SU-DHL-6 (cell line): ENCODE data around the gene IRAK1.

Experiments
- EZH2phosphoT487 ChIP-seq: fragments of 200-600 bp; sonication (generic), shearing (Covaris generic); conservative IDR thresholded peaks from 2 replicates; pipeline ENCODE4 v1.6.1; 2018; ENCODE audit warnings: mild to moderate bottlenecking, antibody characterized with exemption, low read length, moderate library complexity, mixed read lengths
- TF ChIP-seq, protein P1 (sequence below): fragments of 200-600 bp; sonication (generic); IDR thresholded peaks from one replicate; pipeline ENCODE4 v1.5.1; 2017; ENCODE audit warnings: antibody characterized with exemption, mild to moderate bottlenecking, low read length, moderate library complexity; ENCODE audit not compliant: insufficient read depth, poor library complexity, severe bottlenecking

DNA sequence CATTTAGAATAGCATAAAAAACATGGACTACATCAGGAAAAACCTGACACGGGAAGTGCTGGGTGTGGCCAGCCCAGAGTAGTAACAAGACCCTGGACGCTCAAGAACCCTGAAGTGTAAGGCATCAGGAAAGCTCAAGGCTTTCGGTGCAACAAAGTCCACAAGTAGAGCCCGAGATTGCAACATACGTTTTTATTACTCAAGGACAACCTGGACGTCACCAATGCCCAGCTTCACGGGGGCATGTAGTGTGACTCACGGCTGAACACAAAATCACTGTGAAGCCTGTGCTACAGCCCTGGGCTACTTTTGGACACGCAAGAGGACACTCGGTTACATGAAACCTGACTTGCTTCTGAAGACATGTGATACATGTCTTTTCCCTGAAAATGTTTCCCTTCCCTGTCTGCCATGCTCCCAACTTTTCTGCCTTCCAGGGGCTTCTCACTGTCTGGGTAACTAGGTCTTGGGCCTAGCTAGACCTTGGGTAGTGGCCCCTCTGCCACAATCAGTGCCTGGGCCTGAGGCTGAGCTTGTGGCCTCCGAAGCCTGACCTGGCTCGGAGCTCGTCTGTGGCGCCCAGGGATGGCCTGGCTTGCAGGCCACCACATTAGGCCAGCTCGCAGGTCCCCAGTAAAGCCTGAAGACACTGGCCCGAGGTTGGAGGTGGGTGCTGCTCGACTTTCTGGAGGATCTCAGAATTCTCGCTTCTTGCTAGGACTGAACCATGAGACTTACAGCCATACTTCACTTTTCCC, 9.2 kb downstream of the IRAK1 start:
- TF ChIP-seq, protein P1, sequence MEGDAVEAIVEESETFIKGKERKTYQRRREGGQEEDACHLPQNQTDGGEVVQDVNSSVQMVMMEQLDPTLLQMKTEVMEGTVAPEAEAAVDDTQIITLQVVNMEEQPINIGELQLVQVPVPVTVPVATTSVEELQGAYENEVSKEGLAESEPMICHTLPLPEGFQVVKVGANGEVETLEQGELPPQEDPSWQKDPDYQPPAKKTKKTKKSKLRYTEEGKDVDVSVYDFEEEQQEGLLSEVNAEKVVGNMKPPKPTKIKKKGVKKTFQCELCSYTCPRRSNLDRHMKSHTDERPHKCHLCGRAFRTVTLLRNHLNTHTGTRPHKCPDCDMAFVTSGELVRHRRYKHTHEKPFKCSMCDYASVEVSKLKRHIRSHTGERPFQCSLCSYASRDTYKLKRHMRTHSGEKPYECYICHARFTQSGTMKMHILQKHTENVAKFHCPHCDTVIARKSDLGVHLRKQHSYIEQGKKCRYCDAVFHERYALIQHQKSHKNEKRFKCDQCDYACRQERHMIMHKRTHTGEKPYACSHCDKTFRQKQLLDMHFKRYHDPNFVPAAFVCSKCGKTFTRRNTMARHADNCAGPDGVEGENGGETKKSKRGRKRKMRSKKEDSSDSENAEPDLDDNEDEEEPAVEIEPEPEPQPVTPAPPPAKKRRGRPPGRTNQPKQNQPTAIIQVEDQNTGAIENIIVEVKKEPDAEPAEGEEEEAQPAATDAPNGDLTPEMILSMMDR: no peak
- TF ChIP-seq EZH2phosphoT487: no peak
